RWPE1 (cell line): ENCODE data around the gene DMAC2.

ENCODE experiments used
- CTCF ChIA-PET: fragments of 350-600 bp; sonication (Branson Sonifier 250); formaldehyde crosslinking; extraction: SDS; loops from one replicate; lab custom pipeline; 2021; lab: Yijun Ruan, JAX
- POLR2A ChIA-PET: fragments of 400-600 bp; formaldehyde crosslinking; extraction: SDS; loops from one replicate; lab custom pipeline; 2020; ENCODE audit warnings: antibody characterized with exemption; ENCODE audit not compliant: low non-redundant PET; lab: Yijun Ruan, JAX
- DNase-seq: peaks from one replicate; pipeline ENCODE4 v3.0.0; 2012; ENCODE audit warnings: low spot score
- H3K27ac ChIP-seq: fragments of 450-650 bp; 2 replicates; pipeline ENCODE4 v1.5.1; 2017
- CTCF ChIP-seq: fragments of 450-650 bp; conservative IDR thresholded peaks from 2 replicates; pipeline ENCODE4 v1.5.1; 2017; ENCODE audit warnings: low read depth, mild to moderate bottlenecking

The DMAC2 gene

GRCh38 chr19:41424335-41425173, 15.2 kb downstream of the DMAC2 start:
- peak overlapping the region; percentile 96 for H3K27ac ChIP-seq
- no peak for DNase-seq
- CTCF ChIA-PET, result interaction anchor here (0.6 kb wide), 3 partner anchors 15 to 103 kb away, joined by 3 read pairs; no protein-coding TSS in a partner anchor
- no peak for TF ChIP-seq CTCF
- POLR2A ChIA-PET, result no interaction called here

DNA sequence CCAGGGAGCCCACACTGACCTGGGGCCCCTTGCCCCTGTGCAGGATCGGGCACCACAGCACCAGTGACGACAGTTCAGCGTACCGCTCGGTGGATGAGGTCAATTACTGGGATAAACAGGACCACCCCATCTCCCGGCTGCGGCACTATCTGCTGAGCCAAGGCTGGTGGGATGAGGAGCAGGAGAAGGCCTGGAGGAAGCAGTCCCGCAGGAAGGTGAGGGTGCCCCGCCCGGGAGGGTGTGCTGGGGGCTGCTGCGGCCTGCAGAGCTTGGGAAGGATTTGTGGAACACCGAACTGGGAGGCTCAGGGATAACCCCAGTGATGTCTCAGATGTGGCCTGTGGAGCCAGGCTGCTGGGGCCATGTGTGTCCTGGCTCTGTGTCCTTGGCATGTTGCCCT, 16.8 kb downstream of the DMAC2 start:
- H3K27ac ChIP-seq, result peak overlapping the region; percentile 96
- no peak for DNase-seq
- POLR2A ChIA-PET, result no interaction called here
- TF ChIP-seq CTCF, result no peak
- CTCF ChIA-PET, result interaction anchor here (0.6 kb wide), 1 partner anchor 461 kb away, joined by 4 read pairs; no protein-coding TSS in a partner anchor

GRCh38 chr19:41422456-41422855, 17.3 kb downstream of the DMAC2 start:
- no peak for DNase-seq
- ChIA-PET POLR2A (no interaction called here), CTCF (interaction anchor here (0.6 kb wide), 1 partner anchor 460 kb away, joined by 4 read pairs; no protein-coding TSS in a partner anchor)
- TF ChIP-seq CTCF, result no peak
- H3K27ac ChIP-seq, result no peak overlapping the region; the same call in 1 of the 2 replicates

- TF ChIP-seq CTCF, result no peak
- H3K27ac ChIP-seq, result no peak overlapping the region
- DNase-seq, result no peak
- POLR2A ChIA-PET, result no interaction called here
- CTCF ChIA-PET, result no interaction called here
Measured at GRCh38 chr19:41421973-41422372, 17.7 kb downstream of the DMAC2 start.

DNA sequence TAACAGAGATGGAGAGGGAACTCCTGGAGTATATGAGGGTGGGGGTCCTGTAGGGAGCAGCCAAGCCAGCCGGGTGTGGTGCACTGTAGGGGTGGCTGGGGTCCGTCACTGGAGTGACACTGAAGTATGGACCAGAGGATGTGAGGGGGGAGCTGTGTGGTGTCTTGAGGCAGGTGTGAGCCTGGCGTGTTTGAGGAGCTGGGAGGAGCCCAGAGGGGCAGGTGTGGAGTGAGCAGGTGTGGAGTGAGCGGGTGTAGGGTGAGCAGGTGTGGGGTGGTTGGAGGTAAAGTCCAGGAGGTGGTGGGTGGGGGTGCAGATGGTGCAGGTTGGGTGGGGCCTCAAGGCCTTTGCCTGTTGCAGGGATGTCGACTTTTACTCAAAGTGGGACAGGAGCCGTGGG, 18.4 kb downstream of the DMAC2 start:
- CTCF ChIA-PET, result interaction anchor here (0.9 kb wide), 1 partner anchor 15 kb away, joined by 3 read pairs; no protein-coding TSS in a partner anchor
- POLR2A ChIA-PET, result no interaction called here
- no peak for DNase-seq

More for the DNA sequence above, 18.4 kb downstream of the DMAC2 start:
- H3K27ac ChIP-seq, result no peak overlapping the region
- TF ChIP-seq CTCF, result no peak
